Mesenchymal stem cell (in vitro differentiated cells and primary cell): ENCODE measurements around the gene OBI1.

ENCODE experiments used
- DNase-seq: peaks from one replicate; pipeline ENCODE4 v3.0.0-alpha.2; 2013
- H2AFZ ChIP-seq: one replicate; pipeline ENCODE4 v1.6.1; 2013; ENCODE audit warnings: low read depth, mild to moderate bottlenecking, control low read depth, inconsistent platforms, low read length, moderate library complexity
- H2AK5ac ChIP-seq: 2 replicates; pipeline ENCODE4 v1.6.1; 2013; ENCODE audit warnings: low read length, moderate library complexity, mild to moderate bottlenecking, inconsistent platforms; ENCODE audit not compliant: severe bottlenecking
- H2BK120ac ChIP-seq: one replicate; pipeline ENCODE4 v1.6.1; 2013; ENCODE audit warnings: low read depth, mild to moderate bottlenecking, inconsistent platforms, low read length, moderate library complexity
- H2BK12ac ChIP-seq, 2 experiments: one replicate each; pipeline ENCODE4 v1.6.1; 2013; ENCODE audit warnings: inconsistent platforms in 2 of 2, low read length in 2 of 2, mild to moderate bottlenecking in 2 of 2, moderate library complexity in 2 of 2, control low read depth in 1 of 2
- H2BK15ac ChIP-seq: one replicate; pipeline ENCODE4 v1.6.1; 2013; ENCODE audit warnings: mild to moderate bottlenecking, low read depth, inconsistent platforms; ENCODE audit not compliant: poor library complexity, severe bottlenecking
- H2BK5ac ChIP-seq: 2 replicates; pipeline ENCODE4 v1.6.1; 2013; ENCODE audit warnings: low read depth, mild to moderate bottlenecking, low read length, control low read depth, inconsistent platforms; ENCODE audit not compliant: poor library complexity, severe bottlenecking
- H3K14ac ChIP-seq, 2 experiments: one replicate each; pipeline ENCODE4 v1.6.1; 2013; ENCODE audit warnings: inconsistent platforms in 2 of 2, low read length in 2 of 2, control low read depth in 1 of 2, mild to moderate bottlenecking in 1 of 2, moderate library complexity in 1 of 2
- H3K18ac ChIP-seq, 2 experiments: one replicate each; pipeline ENCODE4 v1.6.1; 2013; ENCODE audit warnings: inconsistent platforms in 2 of 2, low read length in 2 of 2, control low read depth in 1 of 2, low read depth in 1 of 2, mild to moderate bottlenecking in 1 of 2
- H3K23ac ChIP-seq, 2 experiments: one replicate each; pipeline ENCODE4 v1.6.1; 2013; ENCODE audit warnings: inconsistent platforms in 2 of 2, low read length in 2 of 2, mild to moderate bottlenecking in 2 of 2, moderate library complexity in 2 of 2, control low read depth in 1 of 2
- H3K27ac ChIP-seq: 2 replicates; pipeline ENCODE4 v1.5.1; 2013; ENCODE audit warnings: mild to moderate bottlenecking, moderate library complexity, low read length, control low read depth, inconsistent platforms; ENCODE audit not compliant: poor library complexity, severe bottlenecking
- H3K27me3 ChIP-seq, 2 experiments: 2 replicates each; pipeline versions ENCODE4 v1.6.1 to v1.7.0; 2013; ENCODE audit warnings: low read length in 2 of 2, mild to moderate bottlenecking in 2 of 2, moderate library complexity in 2 of 2, control low read depth in 1 of 2, inconsistent platforms in 1 of 2; ENCODE audit not compliant: control insufficient read depth in 1 of 2, insufficient read depth in 1 of 2
- H3K36me3 ChIP-seq, 2 experiments: 2 replicates each; pipeline versions ENCODE4 v1.6.1 to v1.7.0; 2013; ENCODE audit warnings: low read length in 2 of 2, control low read depth in 1 of 2, inconsistent platforms in 1 of 2, low read depth in 1 of 2, mild to moderate bottlenecking in 1 of 2; ENCODE audit not compliant: insufficient read depth in 2 of 2, control insufficient read depth in 1 of 2
- H3K4ac ChIP-seq, 2 experiments: one replicate each; pipeline ENCODE4 v1.6.1; 2013; ENCODE audit warnings: inconsistent platforms in 2 of 2, low read length in 2 of 2, mild to moderate bottlenecking in 2 of 2, moderate library complexity in 2 of 2, control low read depth in 1 of 2, low read depth in 1 of 2
- H3K4me1 ChIP-seq: 2 replicates; pipeline ENCODE4 v1.6.1; 2013; ENCODE audit warnings: low read depth, low read length, control low read depth; ENCODE audit not compliant: control insufficient read depth, insufficient read depth
- H3K4me2 ChIP-seq: 2 replicates; pipeline ENCODE4 v1.6.1; 2013; ENCODE audit warnings: low read length, mild to moderate bottlenecking, inconsistent platforms; ENCODE audit not compliant: poor library complexity, severe bottlenecking
- H3K4me3 ChIP-seq, 2 experiments: 2 replicates each; pipeline versions ENCODE4 v1.5.1 to v1.7.0; 2013; ENCODE audit warnings: low read length in 2 of 2, mild to moderate bottlenecking in 2 of 2, control low read depth in 1 of 2, low read depth in 1 of 2; ENCODE audit not compliant: insufficient read depth in 1 of 2
- H3K79me1 ChIP-seq: replicated peaks from 2 replicates; pipeline ENCODE4 v1.6.1; 2013; ENCODE audit warnings: mild to moderate bottlenecking, control low read depth, low read length, inconsistent platforms; ENCODE audit not compliant: poor library complexity, severe bottlenecking
- H3K9ac ChIP-seq: 2 replicates; pipeline ENCODE4 v1.7.0; 2013; ENCODE audit warnings: mild to moderate bottlenecking, low read length, moderate library complexity
- H3K9me3 ChIP-seq: 2 replicates; pipeline ENCODE4 v1.7.0; 2013; ENCODE audit warnings: mild to moderate bottlenecking, low read length; ENCODE audit not compliant: control insufficient read depth
- H4K8ac ChIP-seq: one replicate; pipeline ENCODE4 v1.6.1; 2013; ENCODE audit warnings: inconsistent platforms, mild to moderate bottlenecking, low read length, moderate library complexity
- H4K91ac ChIP-seq: one replicate; pipeline ENCODE4 v1.6.1; 2013; ENCODE audit warnings: mild to moderate bottlenecking, low read length, inconsistent platforms
- WGBS: methylation state at CpG from one replicate; pipeline ENCODE4 v1.1.7; 2013; ENCODE audit warnings: mixed read lengths; 5-methylcytosine and 5-hydroxymethylcytosine counted together

Gene OBI1

DNA sequence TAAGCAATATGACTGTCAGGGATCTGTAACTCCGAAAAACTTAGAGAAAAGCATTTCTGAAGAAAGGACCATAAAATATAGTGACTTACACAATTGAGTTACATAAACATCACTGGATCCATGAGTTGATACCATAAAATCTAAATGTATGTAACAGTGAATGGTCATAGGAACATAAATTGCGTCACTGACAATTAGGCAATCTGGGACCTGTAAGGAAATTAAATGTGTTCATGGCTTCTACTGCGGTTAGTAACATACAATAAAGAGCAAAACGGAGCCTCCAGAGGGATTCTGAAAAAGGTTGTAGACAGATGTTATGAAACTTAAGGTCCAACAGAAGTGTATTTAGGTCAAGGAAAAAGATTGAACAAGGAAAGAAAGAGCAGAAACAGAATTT is 82.7 kb downstream of the OBI1 start:
- no peak overlapping the region for H4K91ac ChIP-seq
- no peaks in the 10 kb centered on the region for H3K9me3 ChIP-seq
- no peak overlapping the region for H3K4me2 ChIP-seq
- H3K9ac ChIP-seq = no peak overlapping the region
- no peaks in the 10 kb centered on the region for H3K36me3 ChIP-seq
- H2BK12ac ChIP-seq = no peak overlapping the region
- H3K14ac ChIP-seq = no peak overlapping the region
- no peak overlapping the region for H2BK15ac ChIP-seq
- WGBS = 88% methylated on average over 3 of the region's 4 CpGs
- no peak overlapping the region for H3K27ac ChIP-seq
- no peak overlapping the region for H4K8ac ChIP-seq
- H2BK120ac ChIP-seq = no peak overlapping the region
- no peak overlapping the region for H2BK5ac ChIP-seq
- no peaks in the 10 kb centered on the region for H3K79me1 ChIP-seq
- no peak overlapping the region for H3K4ac ChIP-seq
- no peak overlapping the region for H3K23ac ChIP-seq
- peaks cover 9 to 14% of the 10 kb centered on the region in 2 experiments for H3K27me3 ChIP-seq
- H3K4me1 ChIP-seq = no peaks in the 10 kb centered on the region
- H2AK5ac ChIP-seq = no peak overlapping the region
- H2AFZ ChIP-seq = no peak overlapping the region
- H3K18ac ChIP-seq = no peak overlapping the region
- no peak for DNase-seq
- H3K4me3 ChIP-seq = no peak overlapping the region

DNA sequence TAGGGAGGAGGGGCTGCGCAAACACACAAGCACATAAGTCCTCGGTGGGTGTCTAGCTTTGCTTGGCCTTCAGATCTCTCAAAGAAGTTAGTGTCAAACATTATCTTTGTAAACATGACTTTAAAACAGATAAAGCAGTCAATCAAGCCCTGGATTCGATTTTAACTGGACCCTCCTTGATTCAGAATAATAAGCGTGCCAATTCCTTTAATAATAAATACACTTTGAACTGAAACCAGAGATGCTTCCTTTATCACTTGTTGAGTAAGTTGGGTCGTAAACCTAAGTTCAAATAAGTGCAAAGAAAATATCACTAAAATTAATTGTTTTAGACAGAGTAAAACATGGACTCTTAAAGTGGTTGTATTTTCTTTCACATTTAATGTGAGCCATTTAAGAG is 86.5 kb downstream of the OBI1 start:
- H4K91ac ChIP-seq = no peak overlapping the region
- no peak overlapping the region for H3K23ac ChIP-seq
- no peak overlapping the region for H3K18ac ChIP-seq
- no peak overlapping the region for H3K4me3 ChIP-seq
- no peak overlapping the region for H2AK5ac ChIP-seq
- whole genome bisulfite sequencing = 77% methylated on average over 4 of the region's 5 CpGs
- no peak overlapping the region for H2BK120ac ChIP-seq
- no peak overlapping the region for H3K27ac ChIP-seq
- no peak overlapping the region for H3K4ac ChIP-seq
- no peak overlapping the region for H2AFZ ChIP-seq
- H4K8ac ChIP-seq = no peak overlapping the region
- no peak overlapping the region for H3K14ac ChIP-seq
- no peaks in the 10 kb centered on the region for H3K4me1 ChIP-seq
- H3K36me3 ChIP-seq = no peaks in the 10 kb centered on the region
- no peak overlapping the region for H3K4me2 ChIP-seq
- no peak for DNase-seq
- H3K9me3 ChIP-seq = no peaks in the 10 kb centered on the region
- no peaks in the 10 kb centered on the region for H3K27me3 ChIP-seq
- H3K79me1 ChIP-seq = no peaks in the 10 kb centered on the region
- no peak overlapping the region for H3K9ac ChIP-seq
- H2BK12ac ChIP-seq = no peak overlapping the region
- no peak overlapping the region for H2BK5ac ChIP-seq
- H2BK15ac ChIP-seq = no peak overlapping the region

- DNase-seq = no peak
- Histone ChIP-seq H3K4ac (no peak overlapping the region), H2AFZ (no peak overlapping the region), H3K4me3 (no peak overlapping the region), H4K8ac (no peak overlapping the region), H2BK5ac (no peak overlapping the region), H3K79me1 (no peaks in the 10 kb centered on the region), H3K14ac (no peak overlapping the region), H3K4me2 (no peak overlapping the region), H2BK12ac (no peak overlapping the region), H3K36me3 (no peaks in the 10 kb centered on the region), H2AK5ac (no peak overlapping the region), H2BK15ac (no peak overlapping the region), H2BK120ac (no peak overlapping the region), H3K9me3 (no peaks in the 10 kb centered on the region), H3K18ac (no peak overlapping the region), H3K4me1 (no peaks in the 10 kb centered on the region), H3K27me3 (no peaks in the 10 kb centered on the region), H4K91ac (no peak overlapping the region), H3K27ac (no peak overlapping the region), H3K23ac (no peak overlapping the region), H3K9ac (no peak overlapping the region)
- no CpG with 5 or more reads among the region's 1 CpG for WGBS
Observed at GRCh38 chr13:78569029-78569428, 89.9 kb downstream of the OBI1 start.

DNA sequence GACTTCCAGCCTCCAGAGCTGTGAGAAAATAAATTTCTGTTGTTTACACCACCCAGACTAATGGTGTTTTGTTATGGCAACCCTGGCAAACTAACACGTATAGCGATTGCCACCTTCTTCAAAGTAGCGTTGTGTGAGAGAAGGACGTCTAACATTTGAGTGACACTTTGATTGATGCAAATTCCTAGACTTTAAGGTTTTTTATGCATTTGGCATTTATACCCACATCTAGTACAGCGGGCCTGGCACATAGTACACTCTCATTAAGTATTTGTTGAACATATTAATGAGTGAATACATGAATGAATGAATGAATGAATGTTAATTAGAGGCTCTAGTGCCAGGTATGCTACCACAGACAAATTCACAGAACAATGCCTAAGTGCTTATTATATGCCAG is 92.3 kb downstream of the OBI1 start:
- Histone ChIP-seq H3K23ac (no peak overlapping the region), H3K79me1 (no peaks in the 10 kb centered on the region), H2AK5ac (no peak overlapping the region), H4K91ac (no peak overlapping the region), H4K8ac (no peak overlapping the region), H3K4me1 (no peaks in the 10 kb centered on the region), H2BK15ac (no peak overlapping the region), H2BK5ac (no peak overlapping the region), H2BK12ac (no peak overlapping the region), H3K36me3 (no peaks in the 10 kb centered on the region), H2AFZ (no peak overlapping the region), H3K4me3 (no peak overlapping the region), H3K4me2 (no peak overlapping the region), H3K27ac (no peak overlapping the region), H3K27me3 (no peaks in the 10 kb centered on the region), H3K9ac (no peak overlapping the region), H3K4ac (no peak overlapping the region), H3K9me3 (no peaks in the 10 kb centered on the region), H2BK120ac (no peak overlapping the region), H3K14ac (no peak overlapping the region), H3K18ac (no peak overlapping the region)
- 93% methylated on average over 4 of the region's 5 CpGs for WGBS
- DNase-seq = no peak
